OCI-LY7 (cell line): Measurements from ENCODE around the gene TNNI3K. TPM values are rescaled to one million over a fixed set of nuclear protein-coding genes. Genes with fewer than 3 reads are reported as not detected.

Experiments
- BruUV-seq: library from RNA; stranded (reverse); fragments of 400-500 nt; replicated peaks from 2 replicates; lab custom pipeline; 2021; lab: Mats Ljungman, UMichigan
- CTCF ChIA-PET: fragments of 300-600 bp; sonication (Branson Sonifier 250); formaldehyde crosslinking; loops from one replicate; lab custom pipeline; 2022; ENCODE audit warnings: antibody characterized with exemption; ENCODE audit not compliant: unreplicated experiment; lab: Charles Lee
- POLR2A ChIA-PET: fragments of 300-600 bp; sonication (Branson Sonifier 250); formaldehyde crosslinking; loops from one replicate; lab custom pipeline; 2022; ENCODE audit warnings: antibody characterized with exemption; lab: Charles Lee
- DNase-seq: peaks from one replicate; pipeline ENCODE4 v3.0.0-alpha.2; 2015; ENCODE audit warnings: low spot score
- H2AFZ ChIP-seq: fragments of 200-600 bp; sonication (generic), shearing (Covaris generic); 2 replicates; pipeline ENCODE4 v1.6.1; 2014; ENCODE audit warnings: mild to moderate bottlenecking, antibody characterized with exemption, low read length, moderate library complexity
- H3K27ac ChIP-seq: fragments of 200-600 bp; sonication (generic); 2 replicates; pipeline ENCODE4 v1.5.1; 2014; ENCODE audit warnings: mixed run types, low read depth, mild to moderate bottlenecking, moderate library complexity, low read length, inconsistent platforms; ENCODE audit not compliant: poor library complexity, severe bottlenecking
- H3K36me3 ChIP-seq: fragments of 200-600 bp; sonication (generic); 2 replicates; pipeline ENCODE4 v1.6.1; 2014; ENCODE audit warnings: mild to moderate bottlenecking, antibody characterized with exemption, low read length, moderate library complexity, mixed read lengths; ENCODE audit not compliant: insufficient read depth
- H3K4me1 ChIP-seq: fragments of 200-600 bp; sonication (generic); 2 replicates; pipeline ENCODE4 v1.5.1; 2014; ENCODE audit warnings: mild to moderate bottlenecking, low read length; ENCODE audit not compliant: insufficient read depth, poor library complexity, severe bottlenecking
- H3K4me2 ChIP-seq: fragments of 200-600 bp; sonication (generic); 2 replicates; pipeline ENCODE4 v1.6.1; 2014; ENCODE audit warnings: mild to moderate bottlenecking, low read length
- H3K4me3 ChIP-seq: fragments of 200-600 bp; sonication (generic); 2 replicates; pipeline ENCODE4 v1.5.1; 2014; ENCODE audit warnings: mild to moderate bottlenecking, low read depth, low read length; ENCODE audit not compliant: poor library complexity, severe bottlenecking
- H3K79me2 ChIP-seq: fragments of 200-600 bp; sonication (generic); 2 replicates; pipeline ENCODE4 v1.6.1; 2016; ENCODE audit warnings: low read depth, mild to moderate bottlenecking, low read length, moderate library complexity, mixed read lengths; ENCODE audit not compliant: insufficient read depth
- H3K9me2 ChIP-seq: fragments of 200-600 bp; sonication (generic); 2 replicates; pipeline ENCODE4 v1.6.1; 2016; ENCODE audit warnings: mild to moderate bottlenecking, low read length, mixed read lengths; ENCODE audit not compliant: insufficient read depth
- H3K9me3 ChIP-seq: fragments of 200-600 bp; sonication (generic); 2 replicates; pipeline ENCODE4 v1.6.1; 2014; ENCODE audit warnings: mild to moderate bottlenecking, mixed run types, low read length, mixed read lengths
- H4K20me1 ChIP-seq: fragments of 200-600 bp; sonication (generic); 2 replicates; pipeline ENCODE4 v1.6.1; 2014; ENCODE audit warnings: mild to moderate bottlenecking, antibody characterized with exemption, low read length, moderate library complexity, mixed read lengths; ENCODE audit not compliant: insufficient read depth
- EZH2phosphoT487 ChIP-seq: fragments of 200-600 bp; sonication (generic); IDR thresholded peaks from 2 replicates; pipeline ENCODE4 v1.6.1; 2018; ENCODE audit warnings: low read depth, borderline replicate concordance, mild to moderate bottlenecking, mixed run types, antibody characterized with exemption, low read length, moderate library complexity, mixed read lengths
- intact Hi-C: fragments of 100-400 bp; cut with micrococcal nuclease; formaldehyde crosslinking; loops from one replicate; pipeline ENCODE4 v1.10.0; 2022; ENCODE audit not compliant: unreplicated experiment
- total RNA-seq, 2 experiments: library from RNA; depleted of rRNA in 1 of 2; stranded (reverse); fragments of >200 nt in 1 of 2; shearing (Covaris generic) in 1 of 2; gene quantifications; 2 replicates each; pipeline ENCODE4 v1.2.3, GENCODE V29; 2014 to 2022
- TF ChIP-seq, protein P1 (sequence below): fragments of 200-600 bp; sonication (generic); conservative IDR thresholded peaks from 2 replicates; pipeline ENCODE4 v1.5.1; 2014; ENCODE audit warnings: mild to moderate bottlenecking, antibody characterized with exemption, low read length, moderate library complexity, mixed read lengths

TNNI3K gene
- total RNA-seq, 2 experiments from 2014 or later, result not detected

GRCh38 chr1:74402873-74403272, 167.7 kb downstream of the TNNI3K start:
- H3K79me2 ChIP-seq, result no peaks in the 10 kb centered on the region
- H3K9me3 ChIP-seq, result no peaks in the 10 kb centered on the region
- no peak for DNase-seq
- H4K20me1 ChIP-seq, result no peaks in the 10 kb centered on the region
- no TSS peak for BruUV-seq
- H3K4me1 ChIP-seq, result no peaks in the 10 kb centered on the region
- H3K36me3 ChIP-seq, result no peaks in the 10 kb centered on the region
- H3K4me3 ChIP-seq, result no peak overlapping the region
- intact Hi-C loops, result loop anchor here (5.0 kb wide), 1 partner anchor 579 kb away; no protein-coding TSS in a partner anchor
- H3K9me2 ChIP-seq, result no peaks in the 10 kb centered on the region
- TF ChIP-seq EZH2phosphoT487, result no peak
- TF ChIP-seq, protein P1, sequence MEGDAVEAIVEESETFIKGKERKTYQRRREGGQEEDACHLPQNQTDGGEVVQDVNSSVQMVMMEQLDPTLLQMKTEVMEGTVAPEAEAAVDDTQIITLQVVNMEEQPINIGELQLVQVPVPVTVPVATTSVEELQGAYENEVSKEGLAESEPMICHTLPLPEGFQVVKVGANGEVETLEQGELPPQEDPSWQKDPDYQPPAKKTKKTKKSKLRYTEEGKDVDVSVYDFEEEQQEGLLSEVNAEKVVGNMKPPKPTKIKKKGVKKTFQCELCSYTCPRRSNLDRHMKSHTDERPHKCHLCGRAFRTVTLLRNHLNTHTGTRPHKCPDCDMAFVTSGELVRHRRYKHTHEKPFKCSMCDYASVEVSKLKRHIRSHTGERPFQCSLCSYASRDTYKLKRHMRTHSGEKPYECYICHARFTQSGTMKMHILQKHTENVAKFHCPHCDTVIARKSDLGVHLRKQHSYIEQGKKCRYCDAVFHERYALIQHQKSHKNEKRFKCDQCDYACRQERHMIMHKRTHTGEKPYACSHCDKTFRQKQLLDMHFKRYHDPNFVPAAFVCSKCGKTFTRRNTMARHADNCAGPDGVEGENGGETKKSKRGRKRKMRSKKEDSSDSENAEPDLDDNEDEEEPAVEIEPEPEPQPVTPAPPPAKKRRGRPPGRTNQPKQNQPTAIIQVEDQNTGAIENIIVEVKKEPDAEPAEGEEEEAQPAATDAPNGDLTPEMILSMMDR, result no peak
- H3K4me2 ChIP-seq, result no peak overlapping the region
- H2AFZ ChIP-seq, result no peak overlapping the region
- CTCF ChIA-PET, result no interaction called here
- no peak overlapping the region for H3K27ac ChIP-seq
- POLR2A ChIA-PET, result interaction anchor here (0.7 to 1.0 kb wide), 2 partner anchors 10 to 15 kb away, joined by 3 read pairs; no protein-coding TSS in a partner anchor

GRCh38 chr1:74403606-74404005, 168.4 kb downstream of the TNNI3K start:
- H3K9me2 ChIP-seq, result no peaks in the 10 kb centered on the region

GRCh38 chr1:74406759-74407158, 171.6 kb downstream of the TNNI3K start:
- Histone ChIP-seq H3K36me3 (no peaks in the 10 kb centered on the region), H3K9me3 (no peaks in the 10 kb centered on the region), H2AFZ (no peak overlapping the region), H3K4me1 (no peaks in the 10 kb centered on the region), H3K27ac (no peak overlapping the region), H4K20me1 (no peaks in the 10 kb centered on the region), H3K79me2 (no peaks in the 10 kb centered on the region), H3K9me2 (no peaks in the 10 kb centered on the region), H3K4me2 (no peak overlapping the region), H3K4me3 (no peak overlapping the region)
- no peak for TF ChIP-seq EZH2phosphoT487
- TF ChIP-seq, protein P1, result no peak
- CTCF ChIA-PET, result no interaction called here
- no peak for DNase-seq
- BruUV-seq, result no TSS peak
- POLR2A ChIA-PET, result no interaction called here
- intact Hi-C loops, result no loop called here

More at GRCh38 chr1:74403606-74404005, 168.4 kb downstream of the TNNI3K start:
- H3K79me2 ChIP-seq, result no peaks in the 10 kb centered on the region
- no peak overlapping the region for H3K4me2 ChIP-seq
- H4K20me1 ChIP-seq, result no peaks in the 10 kb centered on the region
- ChIA-PET CTCF (no interaction called here), POLR2A (interaction anchor here (1.0 kb wide), 1 partner anchor 15 kb away, joined by 3 read pairs; no protein-coding TSS in a partner anchor)
- H3K27ac ChIP-seq, result no peak overlapping the region
- no TSS peak for BruUV-seq
- H2AFZ ChIP-seq, result no peak overlapping the region
- no peaks in the 10 kb centered on the region for H3K9me3 ChIP-seq
- DNase-seq, result no peak
- TF ChIP-seq, protein P1, result no peak
- TF ChIP-seq EZH2phosphoT487, result no peak
- no peaks in the 10 kb centered on the region for H3K36me3 ChIP-seq
- intact Hi-C loops, result loop anchor here (5.0 kb wide), 1 partner anchor 579 kb away; no protein-coding TSS in a partner anchor
- H3K4me3 ChIP-seq, result no peak overlapping the region
- H3K4me1 ChIP-seq, result no peaks in the 10 kb centered on the region
